B cell (primary cell): Measurements from ENCODE around the gene SLC7A11. TPM values are rescaled to one million over a fixed set of nuclear protein-coding genes. Genes with fewer than 3 reads are reported as not detected.

ENCODE experiments used
- ATAC-seq: fragments of 200-7000 bp; cut with Tn5 transposase; one replicate; pipeline ENCODE4 v1.10.0; 2021; ENCODE audit warnings: low read depth, mild to moderate bottlenecking, moderate number of reproducible peaks, moderate library complexity
- CTCF ChIA-PET: fragments of 350-600 bp; sonication (Branson Sonifier 250); formaldehyde crosslinking; loops from one replicate; lab custom pipeline; 2021; ENCODE audit warnings: antibody characterized with exemption, inconsistent platforms; lab: Charles Lee
- POLR2A ChIA-PET: fragments of 350-600 bp; sonication (Branson Sonifier 250); formaldehyde crosslinking; loops from one replicate; lab custom pipeline; 2021; ENCODE audit warnings: antibody characterized with exemption; lab: Charles Lee
- DNase-seq: peaks from one replicate; pipeline ENCODE4 v3.0.0; 2013
- H2AFZ ChIP-seq: 2 replicates; pipeline ENCODE4 v1.6.1; 2012; ENCODE audit warnings: mild to moderate bottlenecking, low read depth, low read length; ENCODE audit not compliant: insufficient read depth, poor library complexity, severe bottlenecking
- H3K27ac ChIP-seq, 2 donors: 1 replicate in 1 of 2; 2 replicates in 1 of 2; pipeline ENCODE4 v1.5.1; 2012 to 2013; ENCODE audit warnings: low read length in 2 of 2, mild to moderate bottlenecking in 2 of 2, moderate library complexity in 1 of 2
- H3K27me3 ChIP-seq, 4 experiments: fragments of 200-600 bp in 1 of 4; sonication (generic) in 1 of 4; replicated peaks in 1 of 4; 1 replicate in 2 of 4; 2 replicates in 2 of 4; pipeline versions ENCODE4 v1.6.1 to v1.7.0; 2013 to 2016; ENCODE audit warnings: low read length in 3 of 4, mild to moderate bottlenecking in 2 of 4, mixed read lengths in 1 of 4, moderate library complexity in 1 of 4; ENCODE audit not compliant: insufficient read depth in 4 of 4, control insufficient read depth in 3 of 4; ENCODE audit errors: control extremely low read depth in 1 of 4
- H3K36me3 ChIP-seq, 2 experiments: replicated peaks in 1 of 2; 1 replicate in 1 of 2; 2 replicates in 1 of 2; pipeline versions ENCODE4 v1.6.1 to v1.7.1; 2013; ENCODE audit warnings: low read length in 1 of 2; ENCODE audit not compliant: insufficient read depth in 2 of 2, control insufficient read depth in 1 of 2; ENCODE audit errors: control extremely low read depth in 1 of 2, extremely low read depth in 1 of 2
- H3K4me1 ChIP-seq, 2 donors: fragments of 200-600 bp in 1 of 2; sonication (generic) in 1 of 2; 1 replicate in 1 of 2; 2 replicates in 1 of 2; pipeline versions ENCODE4 v1.5.1 to v1.6.1; 2013 to 2017; ENCODE audit warnings: low read length in 2 of 2; ENCODE audit not compliant: control insufficient read depth in 2 of 2, insufficient read depth in 2 of 2
- H3K4me2 ChIP-seq: replicated peaks from 2 replicates; pipeline ENCODE3; 2012; ENCODE audit warnings: mild to moderate bottlenecking, low read depth, low read length; ENCODE audit not compliant: poor library complexity, severe bottlenecking
- H3K4me3 ChIP-seq, 5 experiments: fragments of 200-600 bp in 1 of 5; sonication (generic) in 1 of 5; 1 replicate in 3 of 5; 2 replicates in 2 of 5; pipeline versions ENCODE4 v1.5.1 to v1.7.0; 2011 to 2016; ENCODE audit warnings: low read length in 4 of 5, mild to moderate bottlenecking in 4 of 5, low read depth in 2 of 5, control low read depth in 1 of 5, moderate library complexity in 1 of 5; ENCODE audit not compliant: insufficient read depth in 1 of 5; ENCODE audit errors: control extremely low read depth in 1 of 5, extremely low read depth in 1 of 5
- H3K79me2 ChIP-seq: fragments of 200-600 bp; sonication (generic); one replicate; pipeline ENCODE4 v1.6.0; 2016; ENCODE audit warnings: low read length; ENCODE audit not compliant: control insufficient read depth, insufficient read depth
- H3K9ac ChIP-seq: fragments of 200-600 bp; sonication (generic); 2 replicates; pipeline ENCODE4 v1.6.1; 2017; ENCODE audit warnings: mild to moderate bottlenecking, low read length, moderate library complexity
- H3K9me3 ChIP-seq, 3 donors: one replicate each; pipeline versions ENCODE4 v1.6.1 to v1.7.1; 2013; ENCODE audit warnings: low read length in 2 of 3; ENCODE audit not compliant: control insufficient read depth in 2 of 3, insufficient read depth in 1 of 3; ENCODE audit errors: control extremely low read depth in 1 of 3
- H4K20me1 ChIP-seq: 2 replicates; pipeline ENCODE4 v1.6.0; 2012; ENCODE audit warnings: mild to moderate bottlenecking, low read length; ENCODE audit not compliant: insufficient read depth, control insufficient read depth, poor library complexity, severe bottlenecking
- H3K27ac Mint-ChIP-seq: one replicate; pipeline ENCODE4 v1.8.0; 2021; ENCODE audit warnings: mixed read lengths
- H3K27me3 Mint-ChIP-seq: one replicate; pipeline ENCODE4 v1.8.0; 2021; ENCODE audit warnings: mixed read lengths
- H3K4me1 Mint-ChIP-seq: one replicate; pipeline ENCODE4 v1.8.0; 2021; ENCODE audit warnings: mixed read lengths
- H3K4me3 Mint-ChIP-seq: one replicate; pipeline ENCODE4 v1.8.0; 2021; ENCODE audit warnings: mixed read lengths
- H3K9me3 Mint-ChIP-seq: one replicate; pipeline ENCODE4 v1.8.0; 2022; ENCODE audit warnings: mixed read lengths; ENCODE audit not compliant: insufficient read depth
- CTCF ChIP-seq: fragments of 200-600 bp; IDR thresholded peaks from one replicate; pipeline ENCODE4 v1.8.0; 2022; ENCODE audit warnings: antibody characterized with exemption, mild to moderate bottlenecking
- EZH2 ChIP-seq: IDR thresholded peaks from 2 replicates; pipeline ENCODE4 v1.6.1; 2012; ENCODE audit warnings: borderline replicate concordance, low read depth, mild to moderate bottlenecking, moderate library complexity, low read length; ENCODE audit not compliant: insufficient read depth, poor library complexity, severe bottlenecking
- WGBS: methylation state at CpG from one replicate; pipeline ENCODE4 v1.1.5; 2013; ENCODE audit warnings: missing lambda C conversion rate; ENCODE audit not compliant: insufficient coverage; 5-methylcytosine and 5-hydroxymethylcytosine counted together
- intact Hi-C: fragments of 100-400 bp; cut with micrococcal nuclease; formaldehyde crosslinking; loops from one replicate; pipeline ENCODE4 v1.10.0; 2022
- polyA plus RNA-seq: library from polyadenylated mRNA; depleted of rRNA; stranded (reverse); fragments of >200 nt; gene quantifications from 2 replicates; pipeline ENCODE4 v1.2.3, GENCODE V29; 2012
- total RNA-seq, 2 donors: library from RNA; stranded (reverse); fragments of 120-200 nt in 1 of 2; gene quantifications; 1 replicate in 1 of 2; 2 replicates in 1 of 2; pipeline versions ENCODE4 v1.2.3 to v1.2.4, GENCODE V29; 2013 to 2022

SLC7A11 gene
- total and polyA plus RNA-seq, 2 donors (not counting 1 experiment from before 2014, with no cell fraction given): 0.01 to 0.22 TPM

- H3K27me3 ChIP-seq: no peaks in the 10 kb centered on the region
- no peak overlapping the region for H3K9ac ChIP-seq
- TF ChIP-seq EZH2 (no peak), CTCF (no peak)
- H3K27ac Mint-ChIP-seq: no peak overlapping the region
- H3K4me1 Mint-ChIP-seq: peaks cover 3% of the 10 kb centered on the region
- H3K4me3 ChIP-seq: no peak overlapping the region
- H3K79me2 ChIP-seq: no peaks in the 10 kb centered on the region
- ChIA-PET CTCF (no interaction called here), POLR2A (no interaction called here)
- no peak overlapping the region for H2AFZ ChIP-seq
- no peak for ATAC-seq
- no peaks in the 10 kb centered on the region for H3K36me3 ChIP-seq
- no peaks in the 10 kb centered on the region for H4K20me1 ChIP-seq
- H3K27ac ChIP-seq: no peak overlapping the region
- no peak for DNase-seq
- H3K4me2 ChIP-seq: no peak overlapping the region
- intact Hi-C loops: no loop called here
- H3K27me3 Mint-ChIP-seq: peaks cover 14% of the 10 kb centered on the region
- H3K4me3 Mint-ChIP-seq: no peak overlapping the region
- WGBS: no CpG with 5 or more reads among the region's 4 CpGs
- H3K9me3 ChIP-seq: no peaks in the 10 kb centered on the region
- no peaks in the 10 kb centered on the region for H3K4me1 ChIP-seq
- no peaks in the 10 kb centered on the region for H3K9me3 Mint-ChIP-seq
Measured at GRCh38 chr4:138259271-138259670, 17.1 kb upstream of the SLC7A11 start.

GRCh38 chr4:138256608-138257007 is 14.5 kb upstream of the SLC7A11 start:
- no peak overlapping the region for H3K27ac Mint-ChIP-seq
- Histone ChIP-seq H3K4me2 (no peak overlapping the region), H3K27ac (no peak overlapping the region), H3K4me3 (no peak overlapping the region), H2AFZ (no peak overlapping the region), H3K36me3 (no peaks in the 10 kb centered on the region), H3K4me1 (no peaks in the 10 kb centered on the region), H3K79me2 (no peaks in the 10 kb centered on the region), H3K9me3 (no peaks in the 10 kb centered on the region), H4K20me1 (no peaks in the 10 kb centered on the region), H3K27me3 (no peaks in the 10 kb centered on the region), H3K9ac (no peak overlapping the region)
- CTCF ChIA-PET: interaction anchor here (0.9 kb wide), 1 partner anchor 14 kb away, joined by 3 read pairs; the partner anchor contains the start of gene SLC7A11
- H3K27me3 Mint-ChIP-seq: peaks cover 3% of the 10 kb centered on the region
- 93% methylated on average over 4 of the region's 5 CpGs for WGBS
- no peak overlapping the region for H3K4me3 Mint-ChIP-seq
- ATAC-seq: no peak
- TF ChIP-seq EZH2 (no peak), CTCF (no peak)
- DNase-seq: no peak
- peaks cover 3% of the 10 kb centered on the region for H3K4me1 Mint-ChIP-seq
- H3K9me3 Mint-ChIP-seq: no peaks in the 10 kb centered on the region
- POLR2A ChIA-PET: no interaction called here
- intact Hi-C loops: no loop called here
